HG02840 (cell line): Measurements from ENCODE around the gene PLA2G4E.

ENCODE experiments used
- ATAC-seq: cut with Tn5 transposase; IDR thresholded peaks from one replicate; pipeline ENCODE4 v1.9.1; 2021; ENCODE audit warnings: mild to moderate bottlenecking, moderate library complexity, moderate number of reproducible peaks; ENCODE audit not compliant: unreplicated experiment, low FRiP score

PLA2G4E gene

DNA sequence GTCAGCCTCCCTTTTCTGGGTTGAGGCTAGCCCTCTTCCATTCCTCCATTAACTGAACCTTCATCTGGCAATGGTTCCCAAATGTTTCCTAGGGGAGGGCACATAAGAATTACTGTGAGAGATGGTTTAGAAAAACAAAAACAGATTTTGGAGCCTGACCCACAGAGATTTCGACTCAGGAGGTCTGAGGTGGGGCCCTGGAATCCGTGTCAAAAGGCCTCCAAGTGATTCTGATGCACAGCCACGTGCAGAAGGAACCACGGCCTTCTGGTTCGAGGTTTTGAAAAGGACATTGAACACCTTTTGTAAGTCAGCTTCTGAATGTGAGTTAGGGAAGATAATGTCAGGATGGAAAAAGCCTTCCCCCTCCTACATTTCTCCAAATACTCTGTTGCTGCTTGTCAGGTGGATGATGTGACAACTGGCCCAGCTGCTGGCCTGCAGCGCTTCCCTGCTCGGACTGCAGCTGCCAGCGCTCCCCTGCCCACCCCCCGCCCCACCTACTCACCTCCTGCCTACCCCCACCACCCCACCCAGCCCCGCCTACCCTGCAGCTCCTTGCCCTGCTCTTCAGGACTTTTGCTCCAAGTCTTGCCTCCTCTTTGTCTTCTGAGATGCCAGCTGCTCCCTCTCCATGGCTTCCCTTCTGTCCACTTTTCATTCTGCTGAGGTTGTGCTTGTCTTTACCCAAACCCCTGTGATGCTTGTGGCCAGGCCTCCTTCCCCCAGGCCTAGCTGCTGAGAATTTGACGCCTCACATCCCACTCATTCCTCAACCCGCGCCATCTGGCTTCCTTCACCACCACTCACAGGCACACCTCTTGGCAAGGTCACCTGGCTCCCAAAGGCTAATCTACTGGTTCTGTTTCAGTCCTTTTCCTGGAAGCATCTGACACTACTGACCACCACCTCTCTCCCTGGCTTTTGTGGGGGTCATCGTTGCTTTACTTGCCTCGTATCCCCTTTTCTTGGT is 55.1 kb downstream of the PLA2G4E start:
- no peak for ATAC-seq

DNA sequence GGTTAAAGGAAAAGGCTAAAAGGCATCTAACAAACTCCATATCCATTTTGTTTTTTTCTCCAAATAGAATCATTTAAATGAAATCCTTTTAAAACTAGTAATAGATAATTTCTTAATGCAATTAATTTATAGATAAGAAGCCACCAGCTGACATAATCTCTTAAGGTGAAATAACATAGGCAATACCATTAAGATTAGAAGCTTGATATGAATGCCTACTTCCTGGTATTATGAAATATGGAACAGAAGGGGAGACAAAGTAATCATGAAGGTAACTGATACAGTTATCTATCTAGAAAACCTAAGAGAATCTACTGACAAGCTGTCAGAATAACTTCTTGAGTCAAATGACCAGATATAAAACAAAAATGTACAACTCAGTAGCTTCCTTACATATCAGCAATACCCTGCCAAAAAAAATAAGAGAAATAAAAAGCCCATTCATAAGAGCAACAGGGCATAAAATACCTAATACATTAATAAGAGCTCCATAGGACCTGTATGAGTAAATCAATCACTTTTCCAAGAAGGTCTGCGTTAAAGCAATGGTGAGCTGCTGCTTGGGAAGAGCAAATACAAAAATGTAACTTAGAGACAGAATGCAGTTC is 59.1 kb downstream of the PLA2G4E start:
- no peak for ATAC-seq

DNA sequence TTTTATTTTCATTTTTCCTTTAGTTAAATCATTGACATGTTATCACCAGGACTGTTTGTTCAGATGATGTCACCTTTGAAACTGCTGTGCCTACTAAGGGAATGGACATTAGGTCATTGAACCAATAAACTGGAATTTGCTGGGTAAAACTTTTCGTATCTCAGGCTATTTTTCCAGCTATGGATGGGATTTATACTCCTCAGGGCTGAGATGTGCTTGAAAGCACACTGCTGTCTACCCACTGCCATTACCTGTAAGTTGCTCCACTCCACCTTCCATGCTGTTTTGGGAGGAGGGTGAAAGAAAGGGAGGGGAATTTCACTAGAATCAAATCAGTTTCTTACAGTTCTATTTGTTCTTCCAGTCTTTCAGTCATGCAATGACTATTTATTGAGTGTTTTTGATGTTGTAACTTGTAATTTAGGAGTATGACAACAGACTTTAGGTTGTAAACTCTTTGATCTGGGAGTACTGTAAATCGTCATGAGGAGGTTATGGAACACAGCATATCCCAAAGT is 59.8 kb downstream of the PLA2G4E start:
- ATAC-seq, result no peak

DNA sequence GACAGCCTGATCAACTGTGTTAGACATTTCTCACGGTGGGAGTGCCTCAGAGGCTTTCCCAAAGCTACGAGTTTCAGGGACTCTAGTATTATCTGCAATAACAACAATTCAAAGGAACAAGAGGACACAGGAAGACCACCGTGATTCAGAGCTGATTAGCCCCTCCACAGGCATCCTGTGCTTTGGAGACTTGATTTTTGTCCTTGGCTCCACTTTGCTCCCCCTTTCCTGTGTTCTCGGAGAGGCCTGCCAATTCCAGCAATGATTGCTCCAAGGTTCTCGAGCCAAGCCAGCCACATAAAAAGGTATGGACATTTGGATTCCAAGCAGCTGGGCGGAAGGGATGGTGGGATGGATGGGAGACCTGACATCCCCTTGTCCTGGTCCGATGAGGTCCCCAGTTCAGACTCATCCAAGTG is 62.8 kb downstream of the PLA2G4E start:
- ATAC-seq, result no peak

DNA sequence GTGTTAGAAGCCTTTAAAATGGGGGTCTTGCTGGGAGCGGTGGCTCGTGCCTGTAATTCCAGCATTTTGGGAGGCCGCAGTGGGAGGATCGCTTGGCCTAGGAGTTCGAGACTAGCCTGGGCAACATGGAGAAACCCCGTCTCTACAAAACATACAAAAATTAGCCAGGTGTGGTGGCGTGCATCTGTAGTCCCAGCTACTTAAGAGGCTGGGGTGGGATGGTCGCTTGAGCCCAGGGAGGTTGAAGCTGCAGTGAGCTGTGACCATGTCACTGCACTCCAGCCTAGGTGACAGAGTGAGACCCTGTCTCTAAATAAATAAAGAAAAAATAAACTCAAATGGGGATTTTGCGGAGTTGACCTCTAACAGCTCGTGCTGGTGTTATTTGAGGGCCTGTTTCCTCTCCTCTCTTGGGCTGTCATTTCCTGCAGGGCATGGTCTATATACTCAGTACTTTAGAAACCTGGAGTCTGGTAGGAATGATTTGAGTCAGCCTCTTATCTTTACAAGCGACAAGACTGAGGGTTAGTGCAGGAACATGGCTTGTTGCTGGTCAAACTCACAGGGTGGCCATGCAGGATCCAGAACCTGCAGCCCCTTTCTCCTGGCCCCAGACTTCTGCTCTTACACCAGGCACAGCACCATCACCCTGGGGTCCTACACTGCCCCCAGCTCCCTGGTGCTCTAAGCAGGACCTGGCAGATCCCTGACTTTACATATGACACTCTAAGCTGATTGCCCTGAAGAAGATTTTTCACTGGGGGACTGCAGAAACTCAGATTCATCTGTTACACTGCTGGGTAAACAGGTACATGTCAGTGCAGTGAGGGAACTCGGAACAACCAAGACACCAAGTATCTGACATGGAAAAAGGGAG is 63.6 kb downstream of the PLA2G4E start:
- ATAC-seq, result no peak

DNA sequence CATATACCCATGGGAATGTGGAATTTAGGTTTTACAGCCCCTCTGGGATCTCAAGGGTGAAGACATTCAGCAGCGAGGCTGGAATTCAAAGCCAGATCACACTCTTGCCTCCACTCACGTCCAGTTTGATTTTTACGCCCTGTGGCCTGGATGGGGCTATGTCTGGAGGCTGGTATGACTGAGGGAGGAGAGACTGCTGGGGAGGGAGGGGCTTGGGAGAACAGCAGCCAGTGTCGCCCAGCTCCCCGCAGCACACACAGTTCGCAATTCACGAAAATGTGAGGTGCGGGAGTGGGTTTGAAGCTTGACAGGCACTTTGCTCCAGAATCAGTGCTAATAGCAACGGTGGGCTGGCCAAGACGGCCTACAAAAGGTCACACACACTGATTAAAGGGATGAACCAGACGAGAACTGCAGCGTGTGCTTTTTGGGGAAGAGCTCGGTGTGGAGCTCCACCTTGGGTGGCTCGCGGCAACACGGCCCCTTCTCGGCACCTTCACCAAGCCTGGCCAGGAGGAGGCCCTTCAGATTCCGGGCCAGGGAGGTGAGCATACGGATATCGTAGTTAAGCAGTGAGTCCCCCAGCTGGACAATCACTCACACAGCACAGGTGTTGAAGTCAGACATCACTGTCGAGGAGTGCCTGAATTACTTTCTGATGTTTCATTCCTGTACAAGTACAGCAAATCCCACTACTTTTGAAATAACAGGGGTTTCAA is 64.9 kb downstream of the PLA2G4E start:
- ATAC-seq, result no peak

DNA sequence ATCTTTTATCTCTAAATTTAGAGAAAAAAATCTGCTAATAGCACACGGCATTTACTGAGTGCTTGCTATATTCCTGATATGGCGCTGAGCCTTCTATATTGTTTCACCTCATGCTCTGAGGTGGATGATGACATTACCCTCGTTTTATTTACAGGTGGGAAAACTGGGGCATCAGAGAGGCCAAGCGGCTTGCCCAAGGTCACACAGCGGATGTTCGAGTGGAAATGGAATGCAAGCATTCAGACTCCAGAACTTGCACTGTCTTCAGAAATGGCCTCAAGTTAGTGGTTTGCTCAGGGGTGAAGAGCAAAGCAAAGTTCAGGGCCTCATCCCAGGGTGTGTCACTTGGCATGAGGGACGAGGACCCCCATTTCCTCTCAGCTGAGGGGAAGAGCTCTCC is 65.7 kb downstream of the PLA2G4E start:
- ATAC-seq, result no peak

DNA sequence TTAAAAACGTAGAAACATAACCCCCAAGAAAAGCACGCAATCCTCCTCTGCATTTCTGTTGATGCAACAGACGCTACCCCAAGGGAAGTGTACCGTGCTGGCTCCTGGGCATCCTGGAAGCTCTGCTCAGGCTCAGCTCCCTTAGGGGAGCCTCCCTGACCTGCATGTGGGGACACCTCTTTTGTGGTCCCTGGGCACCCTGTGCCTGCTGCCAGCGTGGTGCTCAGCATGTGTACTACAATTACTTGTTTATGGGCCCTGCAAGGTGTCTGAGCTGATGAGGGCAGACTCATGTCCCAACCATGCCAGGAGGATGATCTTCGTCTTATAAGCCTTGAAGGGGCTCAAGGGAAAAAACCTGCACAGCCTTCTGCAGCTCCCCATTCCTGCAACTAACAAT is 66.8 kb downstream of the PLA2G4E start:
- no peak for ATAC-seq

DNA sequence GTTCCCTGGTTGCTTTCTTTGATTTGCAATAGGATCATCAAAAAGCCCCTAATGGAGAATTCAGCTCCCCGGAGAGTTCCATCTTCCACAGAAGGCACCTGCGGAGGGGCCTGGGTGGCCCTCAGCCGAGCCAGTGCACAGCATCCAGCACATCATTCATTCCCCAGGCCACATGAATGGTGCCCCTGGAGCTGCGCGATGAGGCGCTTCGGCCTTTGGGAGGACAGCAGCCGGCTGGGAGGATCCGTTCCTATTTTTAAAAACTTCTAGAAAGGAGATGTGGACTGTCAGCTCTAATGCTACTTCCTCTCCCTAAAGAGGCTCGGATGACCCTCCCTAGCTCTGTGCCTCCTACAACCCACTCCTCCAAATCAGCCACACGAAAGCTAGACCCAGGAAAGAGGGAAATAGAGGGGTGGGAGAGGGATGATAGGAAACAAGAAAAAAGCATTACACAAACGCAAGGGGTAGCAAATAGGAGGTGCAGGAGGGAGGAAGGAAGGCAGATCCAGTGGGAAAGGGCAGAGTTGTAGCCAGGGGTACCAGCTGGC is 68.8 kb downstream of the PLA2G4E start:
- ATAC-seq, result no peak

DNA sequence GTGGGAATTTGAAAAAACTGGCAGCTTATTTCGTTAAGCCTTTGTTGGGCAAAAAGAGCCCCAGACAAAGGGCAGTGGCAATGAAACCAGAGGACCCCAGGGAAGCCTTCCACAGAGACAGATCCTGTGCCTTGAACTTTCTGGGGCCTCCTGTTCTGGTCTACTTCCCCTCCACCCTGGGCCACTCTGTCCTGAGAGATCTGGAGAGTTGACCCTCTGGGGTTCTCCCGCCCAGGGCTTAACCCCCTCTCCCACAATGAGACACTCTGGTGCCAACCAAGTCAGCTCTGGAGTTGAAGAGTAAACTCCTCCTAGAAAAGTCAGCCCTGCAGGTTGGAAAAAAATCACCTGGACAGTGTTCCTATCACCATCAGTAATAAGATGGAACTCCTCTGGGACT is 69.3 kb downstream of the PLA2G4E start:
- no peak for ATAC-seq

DNA sequence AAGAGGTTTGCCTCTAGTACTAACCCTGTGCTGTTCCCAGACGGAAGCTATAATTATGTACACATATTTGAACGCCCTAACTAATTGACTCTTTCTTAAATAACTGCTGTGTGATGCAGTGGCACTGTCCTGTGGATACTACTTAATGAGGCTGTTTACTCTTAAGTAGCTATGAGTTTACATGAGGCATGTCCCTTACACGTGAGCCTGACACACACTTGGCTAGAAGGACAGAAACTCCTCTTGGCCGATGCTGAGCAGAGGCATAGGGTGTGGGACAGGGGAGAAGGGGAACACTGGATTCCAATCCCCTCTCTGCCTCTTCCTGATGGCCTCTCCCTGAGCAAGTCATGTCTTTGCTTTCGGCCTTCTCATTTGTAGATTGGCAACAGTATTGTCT is 70.4 kb downstream of the PLA2G4E start:
- ATAC-seq, result no peak

DNA sequence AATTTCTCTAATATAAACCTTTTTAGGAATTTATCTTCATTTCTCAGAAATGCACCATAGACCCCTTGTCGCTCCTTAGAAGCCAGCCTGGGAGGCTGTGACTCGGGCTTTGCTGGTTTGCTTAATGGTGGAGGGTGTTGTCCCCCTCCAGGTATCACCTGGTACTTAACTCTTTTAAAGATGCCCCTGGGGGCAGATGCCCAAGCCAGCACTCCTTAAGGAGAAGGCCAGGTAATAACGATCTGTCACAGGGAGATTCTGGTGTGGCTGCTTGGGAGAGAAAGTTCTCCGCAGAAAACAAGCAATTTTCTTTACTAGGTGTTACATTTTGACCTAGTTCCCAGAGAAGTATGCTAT is 70.7 kb downstream of the PLA2G4E start:
- ATAC-seq, result no peak

DNA sequence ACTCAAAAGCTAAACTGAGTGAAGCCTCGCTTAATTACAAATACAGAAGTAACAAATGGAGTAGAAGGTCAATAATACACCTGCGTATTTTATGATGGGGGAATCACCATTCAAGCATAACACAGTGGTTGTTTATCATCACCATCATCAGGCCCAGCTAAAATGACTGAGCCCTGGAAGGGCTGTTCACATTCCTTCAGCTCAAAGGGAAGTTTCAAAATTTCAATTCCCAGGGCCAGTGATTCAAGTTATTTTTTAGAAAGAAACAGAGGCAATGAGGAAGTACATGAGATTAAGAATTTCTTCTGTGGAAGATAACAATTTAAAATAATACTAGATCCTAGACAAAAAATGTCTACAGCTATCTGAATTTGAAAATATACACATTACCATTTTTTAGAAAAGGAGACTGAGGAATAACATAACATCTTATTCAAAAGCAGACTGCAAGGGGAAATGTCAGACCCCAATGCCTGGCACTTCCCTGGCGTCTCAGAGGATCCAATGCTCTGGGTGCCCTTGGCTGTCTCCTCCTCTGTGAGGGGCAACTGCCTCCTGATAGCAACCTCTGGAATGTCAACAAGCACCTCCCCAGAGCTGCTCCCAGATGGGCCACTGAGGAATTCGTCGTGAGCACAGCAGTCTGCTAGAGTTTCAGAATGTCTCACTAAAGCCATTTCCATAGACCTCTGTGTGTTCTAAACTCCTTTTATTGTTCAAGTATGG is 71.3 kb downstream of the PLA2G4E start:
- ATAC-seq, result no peak

DNA sequence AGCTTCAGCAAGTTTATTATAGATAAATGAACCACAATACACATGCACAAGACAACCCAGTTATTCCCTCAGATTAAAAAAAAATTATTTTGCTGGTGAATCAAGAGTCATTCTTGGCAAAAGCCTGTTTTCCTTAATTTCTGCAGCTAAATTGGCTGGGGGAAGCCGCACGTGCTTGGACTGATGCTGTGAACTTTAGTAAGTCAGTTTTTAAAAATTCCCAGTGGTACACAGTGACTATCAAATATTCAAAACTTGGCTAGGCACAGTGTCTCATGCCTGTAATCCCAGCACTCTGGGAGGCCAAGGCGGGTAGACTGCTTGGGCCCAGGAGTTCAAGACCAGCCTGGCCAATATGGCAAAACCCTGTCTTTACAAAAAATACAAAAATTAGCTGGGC is 72.4 kb downstream of the PLA2G4E start:
- ATAC-seq, result no peak

DNA sequence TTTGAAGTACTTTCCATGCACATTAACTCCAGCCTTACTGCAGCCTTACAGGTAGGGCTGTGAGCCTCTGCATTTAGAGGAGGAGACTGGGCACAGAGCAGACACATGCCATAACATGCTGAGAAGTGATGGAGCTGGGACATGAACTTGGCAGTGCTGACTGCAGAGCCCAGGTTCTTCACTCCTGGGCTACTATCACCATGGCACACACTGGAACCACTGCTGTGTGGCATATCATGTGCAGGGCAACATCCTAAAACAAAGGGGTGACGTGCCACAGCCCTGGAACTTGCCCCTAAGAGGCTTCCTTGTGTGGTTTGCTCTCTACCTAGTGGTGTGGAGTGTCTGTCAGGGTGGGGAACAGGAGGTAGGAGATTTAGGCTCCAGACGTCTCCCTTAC is 73.9 kb downstream of the PLA2G4E start:
- no peak for ATAC-seq

DNA sequence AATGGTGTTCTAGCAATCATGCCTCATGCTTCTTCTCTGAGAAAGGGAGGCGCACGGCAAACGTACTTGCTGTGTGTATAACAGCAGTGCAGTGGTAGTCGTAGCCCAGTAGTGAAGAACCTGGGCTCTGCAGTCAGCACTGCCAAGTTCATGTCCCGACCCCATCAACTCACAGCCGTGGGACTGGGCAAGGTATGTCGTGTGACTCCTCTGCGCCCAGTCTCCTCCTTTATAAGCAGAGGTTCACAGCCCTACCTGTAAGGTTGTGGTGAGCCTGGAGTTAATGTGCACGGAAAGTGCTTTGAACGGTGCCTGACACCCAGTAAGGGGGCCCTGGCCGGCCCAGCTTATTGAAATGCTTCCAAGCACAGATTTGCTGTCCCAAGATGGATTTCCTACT is 75.1 kb downstream of the PLA2G4E start:
- no peak for ATAC-seq

DNA sequence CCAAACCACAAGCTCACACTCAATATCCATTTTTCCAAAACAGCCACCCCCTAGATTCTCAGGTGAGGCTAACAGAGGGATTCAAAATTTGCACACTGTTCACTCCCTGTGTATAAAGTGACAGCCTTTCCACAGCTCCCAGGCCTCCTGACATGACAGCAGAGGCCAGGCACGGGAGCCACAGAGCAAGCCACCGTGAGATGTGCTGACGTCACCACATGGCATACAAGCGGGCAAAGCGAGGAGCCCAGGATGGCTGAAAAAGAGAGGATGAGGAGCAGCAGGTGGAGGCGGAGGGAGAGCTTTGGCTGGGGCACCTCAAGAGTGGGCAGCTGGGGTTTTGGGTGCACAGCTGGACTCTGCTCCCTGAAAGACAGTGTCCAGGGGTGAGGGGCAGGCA is 75.6 kb downstream of the PLA2G4E start:
- no peak for ATAC-seq

DNA sequence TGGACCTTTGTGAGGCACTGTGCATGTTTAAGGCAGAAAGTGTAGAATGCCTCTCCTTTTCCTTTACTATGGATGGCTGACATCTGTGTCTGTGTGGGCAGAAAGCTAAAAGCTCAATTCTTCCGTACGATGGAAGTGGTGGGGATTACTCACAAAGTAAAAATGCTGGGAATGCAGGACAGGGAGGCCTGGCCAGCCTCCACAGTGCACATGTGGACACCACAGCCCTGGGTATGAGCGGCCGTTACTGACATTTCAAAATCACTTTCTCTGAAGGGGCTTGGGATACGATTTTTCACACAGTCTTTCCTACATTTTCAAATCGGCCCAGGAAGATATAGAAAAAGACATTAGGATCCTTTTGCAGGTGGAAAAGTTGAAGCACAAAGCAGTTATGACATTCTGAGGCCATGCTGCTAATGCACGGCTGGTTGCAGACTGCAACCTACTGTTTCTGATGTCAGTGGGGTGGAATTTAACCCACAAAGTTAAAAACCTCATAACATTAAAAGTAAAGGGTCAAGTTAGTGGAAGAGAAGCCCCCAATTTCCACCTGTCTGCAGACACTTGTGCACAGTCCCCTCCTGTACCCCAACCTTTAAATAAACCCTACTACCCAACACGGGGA is 76.4 kb downstream of the PLA2G4E start:
- no peak for ATAC-seq
